Amniotic stem cell (primary cell): Measurements from ENCODE around the gene PFDN4.

ENCODE experiments used
- DNase-seq: peaks from one replicate; lab custom pipeline; 2025; lab: John Stamatoyannopoulos, UW

The PFDN4 gene

DNA sequence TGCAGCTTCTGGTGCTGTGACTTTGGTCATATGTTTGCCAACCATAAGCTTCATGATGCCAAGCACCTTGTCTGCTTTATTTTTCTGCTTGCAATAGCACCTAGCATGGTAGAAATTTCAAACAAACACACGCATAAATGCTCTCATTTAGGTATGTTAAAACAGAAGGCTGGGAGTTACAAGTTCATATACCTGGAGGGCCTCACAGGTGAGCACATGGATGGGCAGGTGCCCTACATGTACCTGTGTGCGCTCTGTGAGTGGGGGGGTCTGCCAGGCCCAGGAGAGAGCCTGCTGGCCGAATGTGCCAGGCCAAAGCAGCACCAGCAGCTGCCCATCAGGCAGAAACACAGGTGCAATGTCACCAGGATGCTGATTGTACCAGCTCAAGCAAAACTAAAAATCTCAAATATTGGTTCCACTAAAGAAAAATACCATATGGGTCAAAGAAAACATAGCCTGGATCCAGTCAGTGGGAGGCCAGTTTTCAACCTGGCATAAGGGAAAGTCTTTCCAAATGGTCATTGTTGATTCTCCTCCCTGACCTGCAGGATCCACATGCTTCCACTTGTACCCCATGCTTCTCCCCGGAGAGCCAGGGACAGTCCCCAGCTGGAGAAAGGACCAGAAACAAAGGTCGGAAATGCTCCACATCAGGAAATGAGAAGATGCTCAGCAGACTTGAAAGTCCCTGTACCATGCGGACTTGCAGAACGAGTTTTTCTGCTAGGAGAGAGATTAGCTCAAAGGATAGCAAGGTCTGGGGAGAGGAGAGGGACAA is 7.2 kb upstream of the PFDN4 start:
- DNase-seq: no peak

DNA sequence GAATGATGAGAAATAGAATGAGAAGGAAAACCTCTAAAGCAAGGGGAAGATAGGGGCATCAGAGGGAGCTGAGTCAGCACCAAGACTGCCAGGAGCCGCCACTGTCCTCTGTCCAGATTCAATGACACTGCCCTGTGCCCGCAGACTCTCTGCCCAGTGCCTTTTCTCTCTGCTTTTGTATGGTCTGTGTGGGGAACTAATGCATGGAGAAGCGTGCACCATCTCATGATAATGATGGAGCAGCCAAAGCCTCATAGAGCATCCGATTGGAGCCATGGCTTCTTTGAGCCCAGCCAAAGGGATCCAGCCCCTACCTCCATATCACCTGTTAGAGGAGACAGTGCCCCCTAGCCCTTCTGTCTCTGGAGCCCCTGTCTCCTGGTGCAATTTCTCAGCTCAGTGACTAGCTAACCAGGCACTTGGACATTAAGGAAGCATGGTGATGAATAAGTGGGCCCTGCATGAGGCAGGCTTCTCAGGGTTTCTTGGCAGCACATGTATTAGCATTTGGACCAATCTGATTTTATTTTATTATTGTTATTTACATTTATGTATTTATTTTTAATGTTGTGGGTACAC is 6.5 kb upstream of the PFDN4 start:
- DNase-seq: no peak

DNA sequence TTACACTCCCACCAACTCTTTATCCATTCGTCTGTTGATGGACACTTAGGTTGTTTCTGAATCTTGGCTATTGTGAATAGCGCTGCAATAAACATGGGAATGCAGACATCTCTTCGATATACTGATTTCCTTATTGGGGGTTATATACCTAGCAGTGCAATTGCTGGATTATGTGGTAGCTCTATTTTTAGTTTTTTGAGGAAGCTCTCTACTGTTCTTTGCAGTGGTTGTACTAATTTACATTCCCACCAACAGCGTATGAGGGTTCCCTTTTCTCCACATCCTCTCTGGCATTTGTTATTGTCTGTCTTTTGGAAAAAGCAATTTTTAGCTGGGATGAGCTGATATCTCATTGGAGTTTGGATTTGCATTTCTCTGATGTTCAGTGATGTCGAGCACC is 4.6 kb upstream of the PFDN4 start:
- no peak for DNase-seq

DNA sequence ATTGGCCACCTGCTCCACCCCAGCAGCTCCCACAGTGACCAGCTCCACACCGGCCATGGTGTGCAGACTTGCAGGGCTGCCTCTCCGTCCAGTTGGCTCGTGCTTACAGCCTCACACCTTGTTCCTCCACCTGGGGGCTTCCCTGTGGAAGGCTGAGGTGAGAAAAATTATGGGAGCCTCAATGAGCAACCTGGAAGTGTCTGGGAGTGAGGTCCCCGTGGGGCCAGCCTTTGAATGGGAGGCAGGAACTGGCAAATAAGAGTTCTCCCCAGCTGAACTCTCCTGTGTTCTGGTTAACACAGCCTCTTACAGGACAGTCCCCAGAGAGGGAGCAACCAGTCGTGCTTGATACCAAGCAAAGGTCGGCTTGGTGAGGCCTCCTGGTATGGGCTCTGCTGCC is 3.8 kb upstream of the PFDN4 start:
- DNase-seq: no peak

DNA sequence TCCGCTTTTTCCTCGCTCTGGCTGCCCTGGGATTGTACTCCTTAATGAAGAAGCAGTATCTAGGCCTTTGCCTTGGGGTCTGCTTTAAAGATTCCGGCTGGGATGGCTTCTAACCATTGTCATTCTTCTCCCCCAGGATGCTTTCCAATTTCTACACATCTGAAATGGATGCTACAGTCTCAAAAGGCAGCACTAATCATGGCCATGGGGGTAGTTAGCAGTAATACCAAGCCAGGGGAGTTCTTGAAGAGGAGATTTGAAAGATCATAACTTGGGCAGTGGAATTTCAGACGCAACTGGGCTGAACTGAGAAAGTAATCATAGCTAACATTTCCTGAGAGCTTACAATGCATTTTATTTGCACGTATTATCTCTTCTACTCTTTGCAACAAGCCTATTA is 3.4 kb upstream of the PFDN4 start:
- no peak for DNase-seq

DNA sequence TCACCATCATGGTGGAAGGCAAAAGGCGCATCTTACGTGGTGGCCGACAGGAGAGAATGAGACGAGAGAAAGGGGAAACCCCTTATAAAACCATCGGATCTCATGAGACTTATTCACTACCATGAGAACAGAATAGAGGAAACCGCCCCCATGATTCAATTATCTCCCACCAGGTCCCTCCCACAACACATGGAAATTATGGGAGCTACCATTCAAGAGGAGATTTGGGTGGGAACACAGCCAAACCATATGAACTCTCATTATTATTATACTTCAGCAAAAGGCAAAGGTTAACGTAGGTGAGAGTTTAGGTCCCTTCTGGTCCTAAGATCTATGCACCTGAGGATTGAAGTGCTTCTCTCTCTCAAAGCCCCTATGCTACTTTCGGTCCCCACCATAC is 2.4 kb upstream of the PFDN4 start:
- no peak for DNase-seq

DNA sequence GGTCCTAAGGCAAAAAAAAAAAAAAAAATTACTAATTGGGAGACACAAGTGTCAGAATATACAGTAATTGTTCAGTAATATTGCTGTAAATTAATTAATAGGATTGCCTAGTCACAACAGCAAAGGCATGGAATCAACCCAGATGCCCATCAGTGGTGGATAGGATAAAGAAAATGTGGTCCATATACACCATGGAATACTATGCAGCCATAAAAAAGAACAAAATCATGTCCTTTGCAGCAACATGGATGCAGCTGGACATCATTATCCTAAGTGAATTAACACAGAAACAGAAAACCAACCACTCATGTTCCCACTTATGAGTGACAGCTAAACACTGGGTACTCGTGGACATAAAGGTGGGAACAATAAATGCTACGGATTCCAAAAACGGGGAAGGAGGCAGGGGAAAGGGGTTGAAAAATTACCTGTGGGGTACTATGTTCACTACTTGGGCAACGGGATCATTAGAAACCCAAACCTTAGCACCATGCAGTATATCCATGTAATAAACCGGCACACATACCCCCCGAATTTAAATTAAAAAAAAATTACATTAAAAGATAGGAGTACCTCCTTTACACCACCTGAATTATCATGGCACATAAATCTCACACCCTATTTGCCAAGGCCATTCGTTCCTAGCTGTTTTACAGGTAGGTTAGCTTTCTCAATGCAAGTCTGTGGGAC is 689 bp upstream of the PFDN4 start:
- no peak for DNase-seq

DNA sequence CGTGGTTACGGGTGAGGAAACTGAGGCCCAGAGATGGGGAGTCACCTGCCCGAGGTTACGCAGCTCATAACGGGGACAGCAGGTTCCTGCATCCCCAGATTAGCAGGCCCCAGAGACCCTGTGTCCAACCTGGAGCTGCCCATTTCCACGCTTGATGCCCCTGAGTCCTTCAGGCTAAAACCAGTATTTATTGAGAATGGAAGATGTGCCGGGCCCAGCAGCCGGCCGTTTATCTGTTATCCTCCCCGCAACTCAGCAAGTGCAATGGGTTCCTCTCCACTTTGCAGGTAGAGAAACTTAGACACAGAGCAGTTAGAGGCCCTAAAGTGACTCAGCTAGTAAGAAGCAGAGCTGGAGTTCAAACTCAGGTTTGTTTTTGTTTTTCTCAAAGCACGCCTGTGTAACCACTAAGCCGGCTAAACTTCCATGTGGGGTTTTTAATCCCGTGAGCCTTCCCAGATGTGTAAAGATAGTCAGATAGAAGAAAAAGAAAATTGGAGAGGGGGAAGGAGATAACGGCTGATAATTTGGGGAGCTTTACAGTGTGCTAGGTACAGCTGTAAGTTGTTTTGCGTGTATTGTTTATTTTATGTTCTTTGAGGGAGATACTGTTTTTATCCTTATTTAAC is 775 bp downstream of the PFDN4 start:
- DNase-seq: no peak

DNA sequence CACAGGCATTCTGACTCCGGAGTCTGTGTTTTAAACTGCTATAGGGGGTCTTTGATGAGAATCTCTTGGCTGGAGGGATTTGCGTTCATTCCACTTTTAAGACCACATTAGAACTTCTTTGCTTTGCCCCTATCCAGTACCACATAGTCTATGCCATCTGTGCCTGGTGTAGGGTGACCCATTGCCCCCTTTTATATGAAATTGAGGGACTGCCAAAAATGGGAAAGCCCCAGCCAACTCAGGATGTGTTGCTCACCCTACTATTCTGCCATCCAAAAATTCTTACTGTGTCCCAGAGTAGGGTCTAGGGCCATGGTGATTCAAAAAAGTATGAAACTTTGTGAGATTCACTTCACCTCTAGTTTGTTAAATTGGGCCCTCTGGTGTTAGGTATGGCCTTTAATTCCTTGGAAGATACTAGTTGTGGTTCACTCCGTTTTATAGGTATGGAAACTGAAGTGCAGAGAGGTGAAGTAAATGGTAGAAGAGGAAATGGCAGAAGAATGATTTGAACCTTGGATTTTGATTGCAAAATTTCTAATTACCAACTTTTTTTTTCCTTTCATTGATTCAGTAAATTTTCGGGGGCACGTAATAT is 1.4 kb downstream of the PFDN4 start:
- DNase-seq: no peak

DNA sequence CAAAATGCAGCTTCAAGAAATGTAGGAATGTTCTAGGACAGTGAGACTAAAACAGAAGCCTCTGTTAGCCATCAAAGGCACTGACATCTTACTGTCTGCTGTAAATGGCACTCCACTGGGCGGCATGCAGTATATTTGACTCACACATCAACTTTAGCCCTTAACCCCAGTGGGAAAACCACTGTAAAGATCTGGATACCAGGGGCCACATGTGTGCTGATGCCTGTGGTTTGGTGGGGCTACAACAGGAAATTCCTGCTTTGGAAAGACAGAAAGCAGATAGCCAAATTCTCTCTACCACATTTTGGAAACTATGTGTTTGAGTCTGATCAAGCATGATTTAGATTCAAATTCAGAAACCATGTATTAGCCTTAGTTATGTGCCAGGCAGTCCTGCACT is 4.3 kb downstream of the PFDN4 start:
- no peak for DNase-seq

DNA sequence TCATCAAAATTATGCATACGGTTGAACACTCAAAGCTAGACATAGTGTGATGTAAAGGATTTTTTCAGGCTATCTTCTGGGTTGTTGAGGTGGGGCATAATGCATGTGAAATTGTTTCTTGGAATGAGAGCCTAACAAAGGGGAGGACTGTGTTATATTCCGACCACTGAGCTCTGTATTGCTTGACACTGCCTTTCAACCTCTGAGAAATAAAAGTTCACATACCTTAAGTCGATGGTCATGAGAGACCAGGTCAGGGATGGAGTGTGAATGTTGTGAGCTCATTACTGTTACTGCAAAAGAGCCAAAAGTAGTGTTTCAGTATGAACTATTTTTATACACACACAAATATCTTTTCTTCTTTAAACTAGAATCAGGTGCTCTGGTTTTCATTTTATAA is 5.0 kb downstream of the PFDN4 start:
- DNase-seq: no peak

DNA sequence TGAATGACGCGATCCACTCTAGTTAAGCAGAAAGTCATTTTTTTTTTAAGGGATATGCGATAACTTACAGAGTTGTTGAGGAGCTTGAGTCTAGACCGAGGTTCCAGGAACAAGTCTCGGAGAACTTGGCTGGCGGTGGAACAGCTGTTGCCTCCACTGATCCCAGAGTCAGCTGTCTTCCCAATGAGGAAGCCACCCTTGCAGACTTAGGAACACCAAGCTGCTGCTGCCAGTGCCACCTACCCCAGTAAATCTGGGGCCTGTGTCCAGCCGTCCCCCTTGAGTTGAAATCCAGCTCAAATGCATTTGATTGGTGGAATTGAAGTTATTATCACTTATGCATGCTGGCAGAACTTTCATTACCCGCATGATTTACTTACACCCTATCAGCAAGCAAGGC is 6.7 kb downstream of the PFDN4 start:
- no peak for DNase-seq

DNA sequence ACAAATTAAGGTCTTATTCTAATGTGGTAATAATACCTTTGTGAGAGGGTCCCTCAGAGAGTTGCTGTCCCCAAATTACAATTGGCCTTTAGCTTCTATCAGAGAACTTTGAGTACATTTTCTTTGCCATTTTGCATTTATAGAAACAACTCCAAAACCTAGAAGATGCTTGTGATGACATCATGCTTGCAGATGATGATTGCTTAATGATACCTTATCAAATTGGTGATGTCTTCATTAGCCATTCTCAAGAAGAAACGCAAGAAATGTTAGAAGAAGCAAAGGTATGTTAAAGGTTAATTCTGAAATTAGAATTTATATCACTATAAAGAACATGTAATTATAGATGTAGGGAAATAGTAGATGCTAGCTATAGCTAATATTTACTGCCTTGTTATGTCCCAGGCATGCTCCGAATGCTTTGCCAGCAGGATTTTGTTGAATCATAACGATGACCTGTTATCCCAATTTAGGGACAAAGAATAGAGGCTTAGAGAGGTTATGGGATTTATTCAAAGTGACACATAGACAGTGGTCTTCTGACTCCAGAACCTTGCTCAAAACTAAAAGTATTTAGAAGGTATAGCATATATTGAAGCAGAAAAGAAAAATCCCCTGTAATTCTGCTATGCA is 7.4 kb downstream of the PFDN4 start:
- no peak for DNase-seq

DNA sequence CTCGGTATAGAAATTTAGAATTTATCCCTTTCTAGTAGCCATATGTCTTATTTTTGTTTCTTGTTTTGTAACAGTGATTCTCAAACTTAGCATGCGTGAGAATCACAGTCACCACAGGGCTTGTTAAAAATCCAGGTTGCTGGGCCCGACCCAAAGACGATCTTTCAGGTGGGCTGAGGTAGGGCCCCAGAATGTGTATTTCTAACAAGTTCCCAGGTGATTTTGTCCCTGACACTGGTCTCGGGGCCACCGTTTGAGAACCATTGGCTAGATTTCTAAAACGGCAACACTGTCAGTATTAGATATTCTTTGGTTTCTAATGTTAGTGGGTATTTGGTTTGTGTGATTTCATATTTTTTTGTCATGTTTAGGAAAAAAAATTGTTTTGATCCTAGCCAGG is 9.9 kb downstream of the PFDN4 start:
- no peak for DNase-seq

DNA sequence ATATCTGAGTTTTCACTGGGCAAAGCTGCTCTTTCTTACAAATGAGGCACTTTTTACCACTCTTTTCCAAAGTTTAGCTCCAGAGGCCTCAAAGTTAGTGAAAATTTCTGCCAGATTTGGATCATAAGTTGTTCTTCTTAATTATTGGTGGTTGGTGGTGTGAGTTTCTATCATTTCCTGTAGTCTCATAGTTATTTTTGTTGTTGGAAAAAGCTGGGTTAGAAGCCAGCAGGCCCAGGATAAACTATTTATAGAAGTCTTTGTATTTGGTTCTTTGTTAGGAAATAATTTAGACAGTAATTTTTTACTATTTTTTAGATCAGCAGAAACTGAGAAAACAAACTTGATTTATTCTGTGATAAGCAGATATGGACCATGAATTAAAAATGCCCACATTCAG is 10.6 kb downstream of the PFDN4 start:
- DNase-seq: no peak

DNA sequence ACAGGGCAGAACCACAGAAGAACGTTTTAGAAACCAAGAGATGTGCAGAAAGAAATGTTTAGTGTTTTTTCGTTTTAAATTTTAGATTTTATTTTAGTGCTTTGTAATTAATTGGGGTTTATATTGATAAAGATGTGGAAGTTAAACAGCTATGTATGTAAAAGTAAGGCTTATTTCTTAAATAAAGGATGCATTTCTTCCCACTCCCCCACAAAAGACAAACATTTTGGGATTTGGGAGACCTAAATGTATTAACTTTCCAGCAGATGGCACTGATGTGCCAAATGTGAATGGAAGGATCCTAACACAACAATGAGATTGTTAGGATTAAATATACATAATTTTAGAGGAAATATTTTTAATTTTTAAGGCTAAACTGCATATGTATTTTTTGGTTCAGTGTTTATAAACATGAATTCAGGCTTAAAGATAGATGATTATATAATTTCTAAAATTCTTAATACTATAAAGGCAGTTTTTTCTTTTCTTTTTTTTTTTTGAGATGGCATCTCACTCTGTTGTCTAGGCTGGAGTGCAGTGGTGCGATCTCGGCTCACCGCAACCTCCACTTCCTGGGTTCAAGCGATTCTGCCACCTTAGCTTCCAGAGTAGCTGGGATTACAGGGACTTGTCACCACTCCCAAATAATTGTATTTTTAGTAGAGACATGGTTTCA is 12.0 kb downstream of the PFDN4 start:
- peak; percentile 17 for DNase-seq

DNA sequence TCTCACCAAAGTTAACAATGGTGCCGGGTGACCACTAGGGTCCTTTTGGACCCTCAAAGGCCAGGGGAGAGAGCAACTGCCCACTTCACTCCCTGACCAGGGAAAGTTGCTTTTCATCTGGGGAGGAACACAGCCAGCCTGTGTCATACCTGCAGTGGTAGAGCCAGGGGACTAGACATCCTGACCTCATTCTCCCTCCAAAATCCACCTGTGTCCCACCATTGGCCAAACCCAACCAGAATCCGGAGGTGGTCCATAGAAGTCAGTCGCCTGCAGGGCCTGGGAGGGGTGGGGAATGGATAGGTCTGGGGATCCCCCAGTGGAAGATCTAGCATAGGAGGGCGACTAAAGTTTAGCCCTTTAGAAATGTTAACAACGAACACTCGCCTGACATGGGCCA is 12.8 kb downstream of the PFDN4 start:
- DNase-seq: no peak

DNA sequence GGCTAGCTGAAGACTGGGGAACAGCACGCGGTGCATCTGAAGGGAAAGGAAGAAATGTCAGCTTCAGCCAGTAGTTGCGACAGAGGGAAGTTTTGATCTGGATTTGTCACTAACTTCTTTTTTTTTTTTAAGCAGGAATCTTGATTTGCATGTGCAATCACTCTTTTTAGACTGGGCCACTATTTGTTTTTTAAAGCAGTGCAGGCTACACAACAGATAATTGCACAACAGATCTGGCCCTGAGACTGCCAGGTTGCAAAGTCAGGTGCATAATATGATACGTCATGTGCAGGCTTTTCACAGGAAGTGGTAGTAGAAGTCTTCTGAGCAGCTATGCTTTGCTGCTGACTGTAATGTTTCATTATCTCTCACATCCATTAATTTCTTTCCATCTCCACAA is 13.5 kb downstream of the PFDN4 start:
- no peak for DNase-seq

DNA sequence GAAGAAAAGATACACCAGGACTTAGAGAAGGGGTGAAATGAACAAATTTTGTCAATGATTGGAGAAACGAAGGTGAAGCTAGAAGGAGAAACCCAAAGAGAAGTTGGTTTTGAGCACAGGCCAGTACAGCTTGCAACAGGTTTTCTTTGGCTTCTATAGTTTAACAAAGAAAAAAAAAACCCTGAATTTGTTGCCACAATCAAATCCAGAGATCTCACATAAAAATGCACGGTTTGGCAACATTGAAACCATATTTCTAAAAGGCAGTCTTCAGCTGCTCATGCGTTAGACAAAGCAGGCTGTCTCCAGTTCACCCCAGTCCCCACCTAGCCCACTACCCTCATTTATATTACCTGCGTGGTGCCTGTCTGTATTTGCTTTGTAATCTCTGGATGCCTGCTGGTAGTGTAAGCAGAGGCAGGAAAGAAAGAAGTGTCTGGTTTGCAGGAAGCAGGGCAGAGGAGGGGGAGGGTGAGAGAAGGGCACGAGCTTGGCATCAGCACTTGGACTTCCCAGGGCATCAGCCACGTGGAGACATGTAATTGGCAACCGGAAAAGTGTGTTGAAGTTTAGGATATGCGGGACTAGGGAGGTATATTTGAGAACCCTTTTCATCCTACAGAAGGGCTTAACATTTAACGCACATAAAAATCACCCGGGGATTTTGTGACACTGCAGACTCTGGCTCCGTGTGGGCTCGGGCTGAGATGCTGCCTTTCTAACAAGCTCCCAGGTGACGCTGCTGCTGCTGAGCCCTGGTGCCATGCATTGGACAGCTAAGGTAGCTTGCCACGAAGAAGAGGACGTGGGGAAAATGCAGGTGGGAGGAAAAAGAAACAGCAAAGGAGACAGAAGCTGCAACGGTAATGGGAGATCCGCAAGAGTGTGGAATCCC is 14.4 kb downstream of the PFDN4 start:
- no peak for DNase-seq

DNA sequence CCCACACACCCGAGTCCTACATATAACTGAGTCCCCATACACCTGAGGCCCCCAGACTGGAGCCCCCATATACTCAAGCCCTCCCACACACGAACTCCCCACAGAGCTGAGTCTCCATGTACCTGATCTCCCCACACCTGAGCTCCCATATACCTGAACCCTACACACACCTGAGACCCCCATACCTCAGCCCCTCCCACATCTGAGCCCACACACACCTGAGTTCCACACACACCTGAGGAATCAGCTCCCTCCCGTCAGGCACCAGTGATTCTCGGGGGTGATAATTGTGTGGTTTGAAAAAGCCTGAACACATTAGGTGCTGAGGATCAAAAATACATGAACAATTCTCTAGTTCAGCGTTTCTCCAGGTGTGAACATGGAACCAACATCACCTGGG is 15.4 kb downstream of the PFDN4 start:
- DNase-seq: no peak

DNA sequence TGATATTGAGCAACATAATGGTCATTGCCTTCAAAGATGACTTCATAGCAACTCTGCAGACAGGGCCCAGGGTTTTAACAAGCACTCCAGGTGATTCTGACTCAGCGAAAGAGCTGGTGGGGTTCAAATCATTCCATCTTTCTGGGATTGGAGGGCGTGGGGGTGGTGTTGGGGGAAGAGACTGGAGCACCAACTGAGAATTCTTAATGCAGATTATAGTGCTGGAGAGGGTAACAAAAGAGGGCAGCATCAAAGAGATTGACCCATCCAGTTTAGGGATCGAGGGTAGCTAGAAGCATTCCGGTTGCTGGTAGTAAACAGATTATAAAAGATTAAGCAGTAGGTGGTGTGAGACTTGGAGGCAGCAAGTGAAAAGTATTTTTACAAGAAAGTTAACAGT is 15.9 kb downstream of the PFDN4 start:
- no peak for DNase-seq
